HepG2 (cell line): Measurements from ENCODE around the gene ISG20L2. TPM values are rescaled to one million over a fixed set of nuclear protein-coding genes. Genes with fewer than 3 reads are reported as not detected.

Experiments used
- CAMTA2 ChIP-seq: sonication (generic); formaldehyde crosslinking; IDR thresholded peaks from 2 replicates; pipeline ENCODE4 v1.4.0; 2020; ENCODE audit warnings: mild to moderate bottlenecking, missing genetic modification reagents, borderline replicate concordance
- CENPX ChIP-seq: sonication (generic); formaldehyde crosslinking; IDR thresholded peaks from 2 replicates; pipeline ENCODE4 v1.9.0; 2021; ENCODE audit warnings: mild to moderate bottlenecking, missing genetic modification reagents, moderate library complexity
- JUND ChIP-seq: sonication (generic); formaldehyde crosslinking; IDR thresholded peaks from 2 replicates; pipeline ENCODE4 v1.8.0; 2022; ENCODE audit warnings: mild to moderate bottlenecking, missing genetic modification reagents
- NFYB ChIP-seq: sonication (generic); formaldehyde crosslinking; IDR thresholded peaks from 2 replicates; pipeline ENCODE4 v1.4.0; 2020; ENCODE audit warnings: missing genetic modification reagents
- NR3C1 ChIP-seq: sonication (generic); formaldehyde crosslinking; IDR thresholded peaks from 2 replicates; pipeline ENCODE4 v1.4.0; 2020; ENCODE audit warnings: missing genetic modification reagents
- RARA ChIP-seq: IDR thresholded peaks from 2 replicates; pipeline ENCODE4 v1.6.1; 2016; ENCODE audit warnings: missing genetic modification reagents, missing compliant biosample characterization
- ZKSCAN8 ChIP-seq: IDR thresholded peaks from 2 replicates; pipeline ENCODE4 v1.6.1; 2016; ENCODE audit warnings: borderline replicate concordance, missing genetic modification reagents, missing compliant biosample characterization
- ZMAT3 ChIP-seq: sonication (generic); formaldehyde crosslinking; conservative IDR thresholded peaks from 2 replicates; pipeline ENCODE4 v1.7.0; 2021; ENCODE audit warnings: missing genetic modification reagents
- ZNF234 ChIP-seq: sonication (generic); formaldehyde crosslinking; conservative IDR thresholded peaks from 2 replicates; pipeline ENCODE4 v1.5.1; 2020; ENCODE audit warnings: mild to moderate bottlenecking, missing genetic modification reagents
- ZNF44 ChIP-seq: sonication (generic); formaldehyde crosslinking; IDR thresholded peaks from 2 replicates; pipeline ENCODE4 v1.5.1; 2020; ENCODE audit warnings: mild to moderate bottlenecking, missing genetic modification reagents
- ZNF557 ChIP-seq: sonication (generic); formaldehyde crosslinking; IDR thresholded peaks from 2 replicates; pipeline ENCODE4 v1.4.0; 2020; ENCODE audit warnings: missing genetic modification reagents
- ZNF644 ChIP-seq: IDR thresholded peaks from 2 replicates; pipeline ENCODE4 v1.6.1; 2016; ENCODE audit warnings: low read depth
- polyA plus RNA-seq, 8 experiments: library from polyadenylated mRNA; depleted of rRNA in 3 of 8; stranded (reverse) in 7 of 8; unstranded in 1 of 8; fragments of >200 nt; fragmentation: Illumina TruSeq in 4 of 8; extraction: Trizol in 4 of 8; gene quantifications; 2 replicates each; pipeline versions ENCODE4 v1.2.1 to v1.2.3, GENCODE V29; 2011 to 2016; ENCODE audit warnings: low read depth in 4 of 8, missing spikeins in 1 of 8, mixed read lengths in 1 of 8; ENCODE audit not compliant: insufficient read depth in 1 of 8
- total RNA-seq, 5 experiments: library from RNA; depleted of rRNA; stranded (reverse); fragments of >200 nt; fragmentation: Illumina TruSeq; extraction: Trizol; gene quantifications; 2 replicates each; pipeline ENCODE4 v1.2.3, GENCODE V29; 2016; ENCODE audit warnings: low read depth in 1 of 5
- TF ChIP-seq, protein P1 (sequence below): sonication (generic); formaldehyde crosslinking; IDR thresholded peaks from 2 replicates; pipeline ENCODE4 v1.4.0; 2020; ENCODE audit warnings: missing genetic modification reagents
- TF ChIP-seq, protein P2 (sequence below): sonication (generic); formaldehyde crosslinking; IDR thresholded peaks from 2 replicates; pipeline ENCODE4 v1.8.1; 2022; ENCODE audit warnings: low read depth, mild to moderate bottlenecking, missing genetic modification reagents
- TF ChIP-seq, protein P3 (sequence below): sonication (generic); formaldehyde crosslinking; IDR thresholded peaks from 2 replicates; pipeline ENCODE4 v1.4.0; 2020; ENCODE audit warnings: missing genetic modification reagents
- TF ChIP-seq, protein P4 (sequence below): sonication (generic); formaldehyde crosslinking; IDR thresholded peaks from 2 replicates; pipeline ENCODE4 v1.4.0; 2020; ENCODE audit warnings: low read depth, missing genetic modification reagents
- TF ChIP-seq, protein P5 (sequence below): sonication (generic); formaldehyde crosslinking; IDR thresholded peaks from 2 replicates; pipeline ENCODE4 v1.4.0; 2020; ENCODE audit warnings: missing genetic modification reagents

The ISG20L2 gene
- total and polyA plus RNA-seq, 2 of the 13 experiments (the other 11 are each of a cell fraction or from before 2014, with no cell fraction given), result 19.8 to 21.3 TPM

DNA sequence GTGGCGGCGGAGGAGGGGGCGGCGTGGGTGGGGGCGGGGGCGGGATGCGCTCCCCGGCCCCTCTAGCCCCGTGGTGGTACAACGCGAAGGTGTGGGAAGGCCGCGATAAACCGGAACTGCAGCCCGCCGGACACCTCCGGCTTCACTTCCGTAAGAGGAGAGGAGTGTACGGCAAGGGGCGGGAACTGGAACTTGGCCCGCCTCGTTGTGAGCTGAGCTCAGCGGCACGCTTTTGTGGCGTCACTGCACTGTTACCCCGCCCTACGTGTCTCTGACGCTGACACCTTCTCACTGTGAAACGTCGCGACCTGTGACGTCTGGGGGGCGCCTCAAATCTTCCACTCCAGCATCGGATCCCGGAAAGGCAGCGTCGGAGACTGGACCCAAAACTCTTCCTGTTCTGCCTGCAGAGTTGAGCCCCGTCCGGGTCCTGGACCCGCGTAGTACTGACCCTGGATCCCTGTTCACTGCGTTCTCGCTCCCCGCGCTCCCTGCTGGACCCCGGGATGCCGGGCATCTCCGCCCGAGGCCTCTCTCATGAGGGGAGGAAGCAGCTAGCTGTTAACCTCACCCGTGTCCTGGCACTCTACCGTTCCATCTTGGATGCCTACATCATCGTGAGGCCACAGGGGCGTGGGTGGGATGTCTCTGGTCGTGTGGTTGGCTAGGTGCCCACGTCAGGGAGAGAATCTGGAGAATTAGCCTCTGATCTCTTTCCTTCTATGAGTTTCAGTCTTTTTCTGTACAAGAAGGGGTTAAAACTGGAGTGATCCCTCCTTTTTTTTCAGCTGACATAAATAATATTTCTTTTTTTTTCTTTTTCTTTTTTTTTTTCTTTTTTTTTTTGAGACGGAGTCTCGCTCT is at the start of gene ISG20L2 (continued):
- no peak for TF ChIP-seq ZNF234 (CRISPR knock-in tag)
- no peak for TF ChIP-seq ZNF644 (CRISPR knock-in tag)
- TF ChIP-seq, protein P1, sequence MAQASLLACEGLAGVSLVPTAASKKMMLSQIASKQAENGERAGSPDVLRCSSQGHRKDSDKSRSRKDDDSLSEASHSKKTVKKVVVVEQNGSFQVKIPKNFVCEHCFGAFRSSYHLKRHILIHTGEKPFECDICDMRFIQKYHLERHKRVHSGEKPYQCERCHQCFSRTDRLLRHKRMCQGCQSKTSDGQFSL (CRISPR knock-in tag), result no peak
- TF ChIP-seq, protein P2, sequence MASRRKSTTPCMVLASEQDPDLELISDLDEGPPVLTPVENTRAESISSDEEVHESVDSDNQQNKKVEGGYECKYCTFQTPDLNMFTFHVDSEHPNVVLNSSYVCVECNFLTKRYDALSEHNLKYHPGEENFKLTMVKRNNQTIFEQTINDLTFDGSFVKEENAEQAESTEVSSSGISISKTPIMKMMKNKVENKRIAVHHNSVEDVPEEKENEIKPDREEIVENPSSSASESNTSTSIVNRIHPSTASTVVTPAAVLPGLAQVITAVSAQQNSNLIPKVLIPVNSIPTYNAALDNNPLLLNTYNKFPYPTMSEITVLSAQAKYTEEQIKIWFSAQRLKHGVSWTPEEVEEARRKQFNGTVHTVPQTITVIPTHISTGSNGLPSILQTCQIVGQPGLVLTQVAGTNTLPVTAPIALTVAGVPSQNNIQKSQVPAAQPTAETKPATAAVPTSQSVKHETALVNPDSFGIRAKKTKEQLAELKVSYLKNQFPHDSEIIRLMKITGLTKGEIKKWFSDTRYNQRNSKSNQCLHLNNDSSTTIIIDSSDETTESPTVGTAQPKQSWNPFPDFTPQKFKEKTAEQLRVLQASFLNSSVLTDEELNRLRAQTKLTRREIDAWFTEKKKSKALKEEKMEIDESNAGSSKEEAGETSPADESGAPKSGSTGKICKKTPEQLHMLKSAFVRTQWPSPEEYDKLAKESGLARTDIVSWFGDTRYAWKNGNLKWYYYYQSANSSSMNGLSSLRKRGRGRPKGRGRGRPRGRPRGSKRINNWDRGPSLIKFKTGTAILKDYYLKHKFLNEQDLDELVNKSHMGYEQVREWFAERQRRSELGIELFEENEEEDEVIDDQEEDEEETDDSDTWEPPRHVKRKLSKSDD (CRISPR knock-in tag), result peak; percentile 100
- TF ChIP-seq, protein P3, sequence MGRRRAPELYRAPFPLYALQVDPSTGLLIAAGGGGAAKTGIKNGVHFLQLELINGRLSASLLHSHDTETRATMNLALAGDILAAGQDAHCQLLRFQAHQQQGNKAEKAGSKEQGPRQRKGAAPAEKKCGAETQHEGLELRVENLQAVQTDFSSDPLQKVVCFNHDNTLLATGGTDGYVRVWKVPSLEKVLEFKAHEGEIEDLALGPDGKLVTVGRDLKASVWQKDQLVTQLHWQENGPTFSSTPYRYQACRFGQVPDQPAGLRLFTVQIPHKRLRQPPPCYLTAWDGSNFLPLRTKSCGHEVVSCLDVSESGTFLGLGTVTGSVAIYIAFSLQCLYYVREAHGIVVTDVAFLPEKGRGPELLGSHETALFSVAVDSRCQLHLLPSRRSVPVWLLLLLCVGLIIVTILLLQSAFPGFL (CRISPR knock-in tag), result no peak
- TF ChIP-seq CAMTA2 (CRISPR knock-in tag), result no peak
- no peak for TF ChIP-seq CENPX (CRISPR knock-in tag)
- TF ChIP-seq JUND (CRISPR knock-in tag), result peak; percentile 19; the same call in 1 of the 2 replicates
- no peak for TF ChIP-seq ZKSCAN8 (CRISPR knock-in tag)
- TF ChIP-seq NR3C1, result no peak
- TF ChIP-seq ZNF44 (CRISPR knock-in tag), result 0 out of 2 replicates have a peak, but pooled peaks have one; percentile 52
- 0 out of 2 replicates have a peak, but pooled peaks have one; percentile 7 for TF ChIP-seq RARA (CRISPR knock-in tag)
- TF ChIP-seq, protein P4, sequence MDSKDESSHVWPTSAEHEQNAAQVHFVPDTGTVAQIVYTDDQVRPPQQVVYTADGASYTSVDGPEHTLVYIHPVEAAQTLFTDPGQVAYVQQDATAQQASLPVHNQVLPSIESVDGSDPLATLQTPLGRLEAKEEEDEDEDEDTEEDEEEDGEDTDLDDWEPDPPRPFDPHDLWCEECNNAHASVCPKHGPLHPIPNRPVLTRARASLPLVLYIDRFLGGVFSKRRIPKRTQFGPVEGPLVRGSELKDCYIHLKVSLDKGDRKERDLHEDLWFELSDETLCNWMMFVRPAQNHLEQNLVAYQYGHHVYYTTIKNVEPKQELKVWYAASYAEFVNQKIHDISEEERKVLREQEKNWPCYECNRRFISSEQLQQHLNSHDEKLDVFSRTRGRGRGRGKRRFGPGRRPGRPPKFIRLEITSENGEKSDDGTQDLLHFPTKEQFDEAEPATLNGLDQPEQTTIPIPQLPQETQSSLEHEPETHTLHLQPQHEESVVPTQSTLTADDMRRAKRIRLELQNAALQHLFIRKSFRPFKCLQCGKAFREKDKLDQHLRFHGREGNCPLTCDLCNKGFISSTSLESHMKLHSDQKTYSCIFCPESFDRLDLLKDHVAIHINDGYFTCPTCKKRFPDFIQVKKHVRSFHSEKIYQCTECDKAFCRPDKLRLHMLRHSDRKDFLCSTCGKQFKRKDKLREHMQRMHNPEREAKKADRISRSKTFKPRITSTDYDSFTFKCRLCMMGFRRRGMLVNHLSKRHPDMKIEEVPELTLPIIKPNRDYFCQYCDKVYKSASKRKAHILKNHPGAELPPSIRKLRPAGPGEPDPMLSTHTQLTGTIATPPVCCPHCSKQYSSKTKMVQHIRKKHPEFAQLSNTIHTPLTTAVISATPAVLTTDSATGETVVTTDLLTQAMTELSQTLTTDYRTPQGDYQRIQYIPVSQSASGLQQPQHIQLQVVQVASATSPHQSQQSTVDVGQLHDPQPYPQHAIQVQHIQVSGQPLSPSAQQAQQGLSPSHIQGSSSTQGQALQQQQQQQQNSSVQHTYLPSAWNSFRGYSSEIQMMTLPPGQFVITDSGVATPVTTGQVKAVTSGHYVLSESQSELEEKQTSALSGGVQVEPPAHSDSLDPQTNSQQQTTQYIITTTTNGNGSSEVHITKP, result no peak
- TF ChIP-seq, protein P5, sequence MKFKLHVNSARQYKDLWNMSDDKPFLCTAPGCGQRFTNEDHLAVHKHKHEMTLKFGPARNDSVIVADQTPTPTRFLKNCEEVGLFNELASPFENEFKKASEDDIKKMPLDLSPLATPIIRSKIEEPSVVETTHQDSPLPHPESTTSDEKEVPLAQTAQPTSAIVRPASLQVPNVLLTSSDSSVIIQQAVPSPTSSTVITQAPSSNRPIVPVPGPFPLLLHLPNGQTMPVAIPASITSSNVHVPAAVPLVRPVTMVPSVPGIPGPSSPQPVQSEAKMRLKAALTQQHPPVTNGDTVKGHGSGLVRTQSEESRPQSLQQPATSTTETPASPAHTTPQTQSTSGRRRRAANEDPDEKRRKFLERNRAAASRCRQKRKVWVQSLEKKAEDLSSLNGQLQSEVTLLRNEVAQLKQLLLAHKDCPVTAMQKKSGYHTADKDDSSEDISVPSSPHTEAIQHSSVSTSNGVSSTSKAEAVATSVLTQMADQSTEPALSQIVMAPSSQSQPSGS (CRISPR knock-in tag), result 0 out of 2 replicates have a peak, but pooled peaks have one; percentile 45
- no peak for TF ChIP-seq ZNF557 (CRISPR knock-in tag)
- peak; percentile 38; the same call in 1 of the 2 replicates for TF ChIP-seq NFYB (CRISPR knock-in tag)
- TF ChIP-seq ZMAT3 (CRISPR knock-in tag), result no peak; the same call in 1 of the 2 replicates
